Astrocyte of the cerebellum (primary cell): ENCODE measurements around the gene SCARB1.

ENCODE experiments used
- DNase-seq: peaks from one replicate; pipeline ENCODE4 v3.0.0-alpha.2; 2011; ENCODE audit warnings: low read depth
- H3K4me3 ChIP-seq: 2 replicates; pipeline ENCODE4 v1.5.1; 2011; ENCODE audit warnings: mild to moderate bottlenecking, low read depth, low read length, moderate library complexity
- CTCF ChIP-seq: IDR thresholded peaks from 2 replicates; pipeline ENCODE4 v1.5.1; 2012; ENCODE audit warnings: low read length, low read depth, moderate library complexity, mild to moderate bottlenecking; ENCODE audit errors: missing control alignments
- in situ Hi-C: cut with HindIII; loops from 2 replicates; pipeline ENCODE4 v1.10.0; 2017; ENCODE audit warnings: low sequenced_read_pairs

Gene SCARB1

GRCh38 chr12:124762791-124763593 is 100.7 kb downstream of the SCARB1 start:
- in situ Hi-C loops, result no loop called here
- DNase-seq, result no peak
- TF ChIP-seq CTCF, result no peak
- H3K4me3 ChIP-seq, result no peak overlapping the region

GRCh38 chr12:124762384-124762783 is 101.3 kb downstream of the SCARB1 start:
- in situ Hi-C loops, result no loop called here
- no peak for DNase-seq
- no peak overlapping the region for H3K4me3 ChIP-seq
- no peak for TF ChIP-seq CTCF

- in situ Hi-C loops, result no loop called here
- DNase-seq, result no peak
- TF ChIP-seq CTCF, result no peak
- H3K4me3 ChIP-seq, result no peak overlapping the region
Measured at GRCh38 chr12:124761871-124762270, 101.8 kb downstream of the SCARB1 start.

GRCh38 chr12:124761056-124761455 is 102.6 kb downstream of the SCARB1 start:
- DNase-seq, result no peak
- TF ChIP-seq CTCF, result no peak
- no peak overlapping the region for H3K4me3 ChIP-seq
- in situ Hi-C loops, result no loop called here

- TF ChIP-seq CTCF, result no peak
- no peak overlapping the region for H3K4me3 ChIP-seq
- no peak for DNase-seq
- in situ Hi-C loops, result no loop called here
Measured at GRCh38 chr12:124760560-124760959, 103.1 kb downstream of the SCARB1 start.

- TF ChIP-seq CTCF, result no peak
- DNase-seq, result no peak
- in situ Hi-C loops, result loop anchor here (10.0 kb wide), 1 partner anchor 265 kb away; no protein-coding TSS in a partner anchor
- H3K4me3 ChIP-seq, result no peak overlapping the region
Measured at GRCh38 chr12:124759841-124760503, 103.7 kb downstream of the SCARB1 start.
